ENCODE results near the gene RABGGTA.
A peak's percentile ranks its signal among the peaks of the same experiment; 100 is the strongest.

RABGGTA gene

GRCh38 chr14:24279301-24280186 lies 8.1 kb upstream of the RABGGTA start:
- in situ Hi-C loops (cut with HindIII; ENCODE audit: low sequenced_read_pairs): no loop called here
- DNase-seq (ENCODE audit: low read depth): no peak
- TF ChIP-seq CTCF (IDR thresholded peaks at IDR 0.05; ENCODE audit: low read depth, low read length, missing control alignments): no peak
- no peak overlapping the region for H3K4me3 ChIP-seq (ENCODE audit: low read depth, low read length)

GRCh38 chr14:24278424-24278823 lies 7.0 kb upstream of the RABGGTA start:
- no peak for TF ChIP-seq CTCF (IDR thresholded peaks at IDR 0.05; ENCODE audit: low read depth, low read length, missing control alignments)
- no peak overlapping the region for H3K4me3 ChIP-seq (ENCODE audit: low read depth, low read length)
- DNase-seq (ENCODE audit: low read depth): no peak
- in situ Hi-C loops (cut with HindIII; ENCODE audit: low sequenced_read_pairs): no loop called here

- no peak for TF ChIP-seq CTCF (IDR thresholded peaks at IDR 0.05; ENCODE audit: low read depth, low read length, missing control alignments)
- no peak for DNase-seq (ENCODE audit: low read depth)
- in situ Hi-C loops (cut with HindIII; ENCODE audit: low sequenced_read_pairs): no loop called here
- H3K4me3 ChIP-seq (ENCODE audit: low read depth, low read length): no peak overlapping the region
Measured at GRCh38 chr14:24277606-24278321, 6.4 kb upstream of the RABGGTA start.

- no peak overlapping the region for H3K4me3 ChIP-seq (ENCODE audit: low read depth, low read length)
- no peak for TF ChIP-seq CTCF (IDR thresholded peaks at IDR 0.05; ENCODE audit: low read depth, low read length, missing control alignments)
- in situ Hi-C loops (cut with HindIII; ENCODE audit: low sequenced_read_pairs): no loop called here
- no peak for DNase-seq (ENCODE audit: low read depth)
Measured at GRCh38 chr14:24277071-24277470, 5.7 kb upstream of the RABGGTA start.

GRCh38 chr14:24274101-24274543 lies 2.7 kb upstream of the RABGGTA start:
- in situ Hi-C loops (cut with HindIII; ENCODE audit: low sequenced_read_pairs): no loop called here
- no peak overlapping the region for H3K4me3 ChIP-seq (ENCODE audit: low read depth, low read length)
- no peak for DNase-seq (ENCODE audit: low read depth)
- TF ChIP-seq CTCF (IDR thresholded peaks at IDR 0.05; ENCODE audit: low read depth, low read length, missing control alignments): no peak

- DNase-seq (ENCODE audit: low read depth): no peak
- in situ Hi-C loops (cut with HindIII; ENCODE audit: low sequenced_read_pairs): no loop called here
- H3K4me3 ChIP-seq (ENCODE audit: low read depth, low read length): no peak overlapping the region
- peak; percentile 4 for TF ChIP-seq CTCF (IDR thresholded peaks at IDR 0.05; ENCODE audit: low read depth, low read length, missing control alignments)
Measured at GRCh38 chr14:24273422-24273998, 2.1 kb upstream of the RABGGTA start.
